Naive B cell (primary cell): ENCODE measurements around the gene FAM117B. TPM values are rescaled to one million over a fixed set of nuclear protein-coding genes. Genes with fewer than 3 reads are reported as not detected.
"Not testable (repeated sequence)": the region's sequence is repeated elsewhere in the genome, so short reads cannot be mapped to it uniquely, and the experiment has no call there.

Experiments used
- ATAC-seq, 2 donors: fragments of 150-1000 bp; cut with Tn5 transposase; 2 replicates each; pipeline ENCODE4 v1.10.0; 2021; ENCODE audit warnings: low read depth in 2 of 2, mild to moderate bottlenecking in 2 of 2, moderate library complexity in 2 of 2
- DNase-seq: peaks from one replicate; pipeline ENCODE4 v3.0.0; 2022
- H3K27ac Mint-ChIP-seq, 6 donors: one replicate each; pipeline ENCODE4 v1.8.0; 2020 to 2022; ENCODE audit warnings: mild to moderate bottlenecking in 6 of 6, mixed read lengths in 6 of 6, moderate library complexity in 5 of 6, inconsistent platforms in 2 of 6
- H3K27me3 Mint-ChIP-seq, 3 donors: one replicate each; pipeline ENCODE4 v1.8.0; 2021 to 2022; ENCODE audit warnings: mixed read lengths in 3 of 3, mild to moderate bottlenecking in 1 of 3
- H3K36me3 Mint-ChIP-seq, 2 donors: one replicate each; pipeline ENCODE4 v1.8.0; 2020 to 2022; ENCODE audit warnings: mixed read lengths in 2 of 2, inconsistent platforms in 1 of 2, mild to moderate bottlenecking in 1 of 2
- H3K4me1 Mint-ChIP-seq, 3 donors: one replicate each; pipeline ENCODE4 v1.8.0; 2020 to 2022; ENCODE audit warnings: mixed read lengths in 3 of 3, inconsistent platforms in 1 of 3, mild to moderate bottlenecking in 1 of 3, moderate library complexity in 1 of 3
- H3K4me3 Mint-ChIP-seq, 8 donors: one replicate each; pipeline ENCODE4 v1.8.0; 2020 to 2022; ENCODE audit warnings: mild to moderate bottlenecking in 8 of 8, mixed read lengths in 8 of 8, moderate library complexity in 8 of 8, inconsistent platforms in 2 of 8
- H3K9me3 Mint-ChIP-seq, 7 donors: one replicate each; pipeline ENCODE4 v1.8.0; 2020 to 2022; ENCODE audit warnings: mixed read lengths in 7 of 7, mild to moderate bottlenecking in 5 of 7, inconsistent platforms in 2 of 7, moderate library complexity in 1 of 7
- polyA plus RNA-seq, 6 donors: library from polyadenylated mRNA; unstranded; fragments of 300-500 nt; fragmentation: Illumina TruSeq; gene quantifications; one replicate each; pipeline ENCODE4 v1.2.3, GENCODE V29; 2021; ENCODE audit warnings: low read depth in 6 of 6

FAM117B gene
- polyA plus RNA-seq, 6 donors from 2014 or later = 17.7 to 31.3 (median 21.8) TPM

- no peaks in the 10 kb centered on the region for H3K36me3 Mint-ChIP-seq
- peak overlapping the region in 3 of 8 donors; percentile 12 to 77 (median 23) for H3K4me3 Mint-ChIP-seq
- no peak for DNase-seq
- ATAC-seq = peak; percentile 33 to 40
- no peaks in the 10 kb centered on the region for H3K27me3 Mint-ChIP-seq
- no peaks in the 10 kb centered on the region for H3K9me3 Mint-ChIP-seq
- H3K4me1 Mint-ChIP-seq = peaks cover 31 to 79% (median 62%) of the 10 kb centered on the region in 3 donors
- peak overlapping the region; percentile 5 to 91 (median 53) for H3K27ac Mint-ChIP-seq
Measured at GRCh38 chr2:202690321-202690900, 55.6 kb downstream of the FAM117B start.

- no peaks in the 10 kb centered on the region for H3K27me3 Mint-ChIP-seq
- no peak for ATAC-seq
- no peaks in the 10 kb centered on the region for H3K9me3 Mint-ChIP-seq
- DNase-seq = no peak
- peak overlapping the region in 2 of 8 donors; percentile 24 to 37 for H3K4me3 Mint-ChIP-seq
- H3K27ac Mint-ChIP-seq = peak overlapping the region in 1 of 6 donors; percentile 30
- H3K36me3 Mint-ChIP-seq = peaks cover 0 to 8% of the 10 kb centered on the region in 2 donors
- peaks cover 26 to 71% (median 48%) of the 10 kb centered on the region in 3 donors for H3K4me1 Mint-ChIP-seq
Measured at GRCh38 chr2:202693503-202693902, 58.7 kb downstream of the FAM117B start.

- ATAC-seq (no peak), DNase-seq (no peak)
- Mint-ChIP-seq H3K4me3 (peak overlapping the region in 1 of 8 donors; percentile 51), H3K36me3 (peaks cover 0 to 8% of the 10 kb centered on the region in 2 donors), H3K27me3 (no peaks in the 10 kb centered on the region), H3K27ac (peak overlapping the region in 2 of 6 donors; percentile 36 to 44), H3K4me1 (peaks cover 33 to 67% (median 52%) of the 10 kb centered on the region in 3 donors), H3K9me3 (no peaks in the 10 kb centered on the region)
Measured at GRCh38 chr2:202695166-202695565, 60.4 kb downstream of the FAM117B start.

- H3K4me3 Mint-ChIP-seq = peak overlapping the region in 2 of 8 donors; percentile 6 to 47
- H3K27ac Mint-ChIP-seq = peak overlapping the region; percentile 7 to 94 (median 68)
- H3K27me3 Mint-ChIP-seq = no peaks in the 10 kb centered on the region
- peaks cover 32 to 61% (median 43%) of the 10 kb centered on the region in 3 donors for H3K4me1 Mint-ChIP-seq
- DNase-seq (no peak), ATAC-seq (peak; percentile 14 to 32)
- H3K9me3 Mint-ChIP-seq = no peaks in the 10 kb centered on the region
- H3K36me3 Mint-ChIP-seq = peaks cover 15 to 18% of the 10 kb centered on the region in 2 donors
Measured at GRCh38 chr2:202700075-202700901, 65.5 kb downstream of the FAM117B start.

- Mint-ChIP-seq H3K4me1 (peaks cover 39 to 73% (median 47%) of the 10 kb centered on the region in 3 donors), H3K27me3 (no peaks in the 10 kb centered on the region), H3K4me3 (peak overlapping the region in 1 of 8 donors; percentile 33), H3K9me3 (no peaks in the 10 kb centered on the region), H3K27ac (peak overlapping the region in 2 of 6 donors; percentile 24 to 65), H3K36me3 (peaks cover 10 to 15% of the 10 kb centered on the region in 2 donors)
- no peak for ATAC-seq
- DNase-seq = no peak
Measured at GRCh38 chr2:202703091-202703490, 68.3 kb downstream of the FAM117B start.

- ATAC-seq = no peak
- no peaks in the 10 kb centered on the region for H3K27me3 Mint-ChIP-seq
- no peak for DNase-seq
- peaks cover 10 to 15% of the 10 kb centered on the region in 2 donors for H3K36me3 Mint-ChIP-seq
- H3K9me3 Mint-ChIP-seq = no peaks in the 10 kb centered on the region
- peaks cover 44 to 80% (median 55%) of the 10 kb centered on the region in 3 donors for H3K4me1 Mint-ChIP-seq
- H3K27ac Mint-ChIP-seq = no peak overlapping the region
- H3K4me3 Mint-ChIP-seq = no peak overlapping the region
Measured at GRCh38 chr2:202704248-202704647, 69.5 kb downstream of the FAM117B start.

GRCh38 chr2:202705446-202706020 lies 70.8 kb downstream of the FAM117B start:
- H3K4me3 Mint-ChIP-seq = peak overlapping the region in 1 of 8 donors; percentile 53
- DNase-seq (no peak), ATAC-seq (no peak)
- H3K36me3 Mint-ChIP-seq = peaks cover 10 to 15% of the 10 kb centered on the region in 2 donors
- H3K27me3 Mint-ChIP-seq = no peaks in the 10 kb centered on the region
- peaks cover 35 to 75% (median 54%) of the 10 kb centered on the region in 3 donors for H3K4me1 Mint-ChIP-seq
- no peaks in the 10 kb centered on the region for H3K9me3 Mint-ChIP-seq
- H3K27ac Mint-ChIP-seq = peak overlapping the region in 5 of 6 donors; percentile 1 to 86 (median 66)

- DNase-seq, ATAC-seq, H3K27me3 Mint-ChIP-seq: not testable (repeated sequence)
- peaks cover 27 to 28% of the 10 kb centered on the region in 2 donors for H3K36me3 Mint-ChIP-seq
- peaks cover 6 to 42% (median 36%) of the 10 kb centered on the region in 7 donors for H3K9me3 Mint-ChIP-seq
- peaks cover 44 to 72% (median 64%) of the 10 kb centered on the region in 3 donors for H3K4me1 Mint-ChIP-seq
- peak overlapping the region in 1 of 8 donors; percentile 29 for H3K4me3 Mint-ChIP-seq
- H3K27ac Mint-ChIP-seq = peak overlapping the region in 1 of 6 donors; percentile 69
Measured at GRCh38 chr2:202714971-202715935, 80.5 kb downstream of the FAM117B start.

- Mint-ChIP-seq H3K9me3 (peaks cover 6 to 42% (median 36%) of the 10 kb centered on the region in 7 donors), H3K4me1 (peaks cover 40 to 67% (median 57%) of the 10 kb centered on the region in 3 donors), H3K4me3 (no peak overlapping the region), H3K27me3 (no peaks in the 10 kb centered on the region), H3K36me3 (peaks cover 27 to 28% of the 10 kb centered on the region in 2 donors), H3K27ac (peak overlapping the region in 5 of 6 donors; percentile 27 to 91 (median 80))
- no peak for ATAC-seq
- DNase-seq = no peak
Measured at GRCh38 chr2:202716114-202716718, 81.4 kb downstream of the FAM117B start.

- ATAC-seq (no peak), DNase-seq (no peak)
- peaks cover 26 to 27% of the 10 kb centered on the region in 2 donors for H3K36me3 Mint-ChIP-seq
- H3K27ac Mint-ChIP-seq = peak overlapping the region in 4 of 6 donors; percentile 22 to 85 (median 72)
- no peaks in the 10 kb centered on the region for H3K27me3 Mint-ChIP-seq
- H3K4me3 Mint-ChIP-seq = no peak overlapping the region
- peaks cover 6 to 34% (median 30%) of the 10 kb centered on the region in 7 donors for H3K9me3 Mint-ChIP-seq
- H3K4me1 Mint-ChIP-seq = peaks cover 40 to 66% (median 52%) of the 10 kb centered on the region in 3 donors
Measured at GRCh38 chr2:202716953-202717597, 82.3 kb downstream of the FAM117B start.

- Mint-ChIP-seq H3K4me3 (peak overlapping the region in 4 of 8 donors; percentile 18 to 75 (median 25)), H3K4me1 (peaks cover 40 to 64% (median 51%) of the 10 kb centered on the region in 3 donors), H3K27ac (peak overlapping the region in 5 of 6 donors; percentile 22 to 82 (median 70)), H3K27me3 (no peaks in the 10 kb centered on the region), H3K9me3 (peaks cover 6 to 27% (median 24%) of the 10 kb centered on the region in 7 donors), H3K36me3 (peaks cover 19 to 23% of the 10 kb centered on the region in 2 donors)
- DNase-seq = no peak
- ATAC-seq = peak; percentile 45 to 47
Measured at GRCh38 chr2:202717598-202718310, 83.0 kb downstream of the FAM117B start.
